Endothelial cell of umbilical vein (primary cell): Measurements from ENCODE around the gene GRK4. TPM values are rescaled to one million over a fixed set of nuclear protein-coding genes. Genes with fewer than 3 reads are reported as not detected.

Experiments
- BruUV-seq: library from RNA; stranded (reverse); fragments of 400-500 nt; replicated peaks from 2 replicates; lab custom pipeline; 2021; lab: Mats Ljungman, UMichigan
- CTCF ChIA-PET: fragments of 300-600, 350-600 bp; sonication (Branson Sonifier 250); formaldehyde crosslinking; loops from one replicate; lab custom pipeline; 2021; ENCODE audit warnings: antibody characterized with exemption, inconsistent platforms; lab: Charles Lee
- POLR2A ChIA-PET: fragments of 300-600, 350-600 bp; sonication (Branson Sonifier 250); formaldehyde crosslinking; loops from one replicate; lab custom pipeline; 2021; ENCODE audit warnings: antibody characterized with exemption, inconsistent platforms; lab: Charles Lee
- DNase-seq: peaks from one replicate; pipeline ENCODE4 v3.0.0-alpha.2; 2011; ENCODE audit warnings: low read depth, low spot score
- FAIRE-seq: peaks from 2 replicates; lab custom pipeline; 2011; peaks lifted over from hg19 to GRCh38; lab: Jason Lieb, UNC
- H2AFZ ChIP-seq: 2 replicates; pipeline ENCODE4 v1.6.0; 2012; ENCODE audit warnings: low read depth, low read length, control low read depth, inconsistent platforms
- H3K27ac ChIP-seq: 2 replicates; pipeline ENCODE4 v1.5.1; 2011; ENCODE audit warnings: low read depth, mild to moderate bottlenecking, control low read depth, low read length, moderate library complexity; ENCODE audit not compliant: insufficient read depth
- H3K27me3 ChIP-seq, 2 experiments: 2 replicates each; pipeline versions ENCODE4 v1.6.0 to v1.6.1; 2011; ENCODE audit warnings: low read length in 2 of 2, mixed read lengths in 1 of 2; ENCODE audit not compliant: control insufficient read depth in 2 of 2, insufficient read depth in 2 of 2
- H3K36me3 ChIP-seq, 2 experiments: 2 replicates in 1 of 2; 3 replicates in 1 of 2; pipeline ENCODE4 v1.5.1; 2011; ENCODE audit warnings: low read length in 2 of 2, mild to moderate bottlenecking in 1 of 2, moderate library complexity in 1 of 2; ENCODE audit not compliant: control insufficient read depth in 2 of 2, insufficient read depth in 2 of 2; ENCODE audit errors: extremely low read depth in 1 of 2
- H3K4me1 ChIP-seq: 3 replicates; pipeline ENCODE4 v1.5.1; 2011; ENCODE audit warnings: mild to moderate bottlenecking, low read length; ENCODE audit not compliant: control insufficient read depth, insufficient read depth; ENCODE audit errors: extremely low read depth
- H3K4me2 ChIP-seq: 2 replicates; pipeline ENCODE4 v1.6.1; 2011; ENCODE audit warnings: low read length, control low read depth, mixed read lengths; ENCODE audit not compliant: insufficient read depth
- H3K4me3 ChIP-seq, 3 experiments: fragments of 200-600 bp in 1 of 3; sonication (generic), shearing (Covaris generic) in 1 of 3; replicated peaks in 1 of 3; 2 replicates each; pipeline ENCODE4 v1.5.1; 2011 to 2016; ENCODE audit warnings: control low read depth in 3 of 3, low read length in 3 of 3, mild to moderate bottlenecking in 2 of 3, inconsistent platforms in 1 of 3, low read depth in 1 of 3, moderate library complexity in 1 of 3; ENCODE audit not compliant: insufficient read depth in 1 of 3
- H3K79me2 ChIP-seq: 2 replicates; pipeline ENCODE4 v1.6.0; 2012; ENCODE audit warnings: low read length, inconsistent platforms; ENCODE audit not compliant: control insufficient read depth, insufficient read depth
- H3K9ac ChIP-seq: replicated peaks from 2 replicates; pipeline ENCODE3; 2011; ENCODE audit warnings: low read length, control low read depth; ENCODE audit not compliant: insufficient read depth; ENCODE audit errors: extremely low read depth
- H3K9me1 ChIP-seq: replicated peaks from 3 replicates; pipeline ENCODE4 v1.6.0; 2011; ENCODE audit warnings: mild to moderate bottlenecking, low read length; ENCODE audit not compliant: control insufficient read depth, insufficient read depth; ENCODE audit errors: extremely low read depth
- H3K9me3 ChIP-seq: replicated peaks from 2 replicates; pipeline ENCODE4 v1.5.1; 2012; ENCODE audit warnings: low read length, inconsistent platforms; ENCODE audit not compliant: control insufficient read depth, insufficient read depth
- H4K20me1 ChIP-seq: replicated peaks from 2 replicates; pipeline ENCODE3; 2011; ENCODE audit warnings: mild to moderate bottlenecking, low read length; ENCODE audit not compliant: control insufficient read depth, insufficient read depth; ENCODE audit errors: extremely low read depth
- EZH2 ChIP-seq: IDR thresholded peaks from 2 replicates; pipeline ENCODE4 v1.6.1; 2012; ENCODE audit warnings: borderline replicate concordance, low read depth, mild to moderate bottlenecking, moderate library complexity, low read length, inconsistent platforms; ENCODE audit not compliant: severe bottlenecking
- FOS ChIP-seq: IDR thresholded peaks from 2 replicates; pipeline ENCODE4 v1.6.1; 2011; ENCODE audit warnings: mild to moderate bottlenecking, low read length, moderate library complexity, borderline replicate concordance; ENCODE audit not compliant: insufficient read depth
- GATA2 ChIP-seq: IDR thresholded peaks from 2 replicates; pipeline ENCODE4 v1.7.0; 2011; ENCODE audit warnings: low read depth, mild to moderate bottlenecking, moderate library complexity, mixed read lengths, low read length; ENCODE audit not compliant: insufficient read length, insufficient read depth
- JUN ChIP-seq: IDR thresholded peaks from 2 replicates; pipeline ENCODE4 v1.6.1; 2011; ENCODE audit warnings: borderline replicate concordance, low read depth; ENCODE audit not compliant: insufficient read length, insufficient read depth
- MAX ChIP-seq: IDR thresholded peaks from 2 replicates; pipeline ENCODE4 v1.6.1; 2011; ENCODE audit not compliant: insufficient read depth, insufficient read length
- MYC ChIP-seq: IDR thresholded peaks from one replicate; pipeline ENCODE4 v1.6.1; 2011; ENCODE audit warnings: mild to moderate bottlenecking, low read depth, low read length
- POLR2A ChIP-seq: IDR thresholded peaks from 2 replicates; pipeline ENCODE4 v1.6.1; 2012; ENCODE audit warnings: low read depth, mild to moderate bottlenecking, control low read depth, low read length
- POLR2AphosphoS5 ChIP-seq: IDR thresholded peaks from 2 replicates; pipeline ENCODE4 v1.6.1; 2012; ENCODE audit warnings: low read depth, mild to moderate bottlenecking, control low read depth, low read length, moderate library complexity; ENCODE audit not compliant: insufficient read depth
- dilution Hi-C: fragments of 300-500 bp; cut with MboI; formaldehyde crosslinking; loops from one replicate; pipeline ENCODE4 v1.15.0; 2019; ENCODE audit warnings: low sequenced_read_pairs; ENCODE audit not compliant: extremely low pct_ligation_motif_present
- intact Hi-C: fragments of 100-400 bp; cut with micrococcal nuclease; formaldehyde crosslinking; loops from one replicate; pipeline ENCODE4 v1.10.0; 2022
- polyA plus RNA-seq, 4 experiments: library from polyadenylated mRNA; depleted of rRNA in 3 of 4; stranded (reverse) in 3 of 4; unstranded in 1 of 4; fragments of >200 nt; gene quantifications; 2 replicates each; pipeline versions ENCODE4 v1.2.1 to v1.2.3, GENCODE V29; 2011 to 2012; ENCODE audit warnings: missing spikeins in 1 of 4
- total RNA-seq: library from RNA; stranded (reverse); gene quantifications from 2 replicates; pipeline ENCODE4 v1.2.3, GENCODE V29; 2021
- TF ChIP-seq, protein P1 (sequence below), 2 donors: IDR thresholded peaks; 1 replicate in 1 of 2; 2 replicates in 1 of 2; pipeline ENCODE4 v1.5.1; 2011; ENCODE audit warnings: low read length in 2 of 2, mild to moderate bottlenecking in 2 of 2, moderate library complexity in 2 of 2, control low read depth in 1 of 2, inconsistent platforms in 1 of 2, low read depth in 1 of 2; ENCODE audit not compliant: insufficient read depth in 1 of 2; ENCODE audit errors: extremely low read depth in 1 of 2

Gene GRK4
- total and polyA plus RNA-seq, 2 donors (not counting 3 experiments of a cell fraction or from before 2014, with no cell fraction given): 3.1 to 6.3 TPM

- no peak for TF ChIP-seq MAX
- TF ChIP-seq EZH2: no peak
- TF ChIP-seq, protein P1, sequence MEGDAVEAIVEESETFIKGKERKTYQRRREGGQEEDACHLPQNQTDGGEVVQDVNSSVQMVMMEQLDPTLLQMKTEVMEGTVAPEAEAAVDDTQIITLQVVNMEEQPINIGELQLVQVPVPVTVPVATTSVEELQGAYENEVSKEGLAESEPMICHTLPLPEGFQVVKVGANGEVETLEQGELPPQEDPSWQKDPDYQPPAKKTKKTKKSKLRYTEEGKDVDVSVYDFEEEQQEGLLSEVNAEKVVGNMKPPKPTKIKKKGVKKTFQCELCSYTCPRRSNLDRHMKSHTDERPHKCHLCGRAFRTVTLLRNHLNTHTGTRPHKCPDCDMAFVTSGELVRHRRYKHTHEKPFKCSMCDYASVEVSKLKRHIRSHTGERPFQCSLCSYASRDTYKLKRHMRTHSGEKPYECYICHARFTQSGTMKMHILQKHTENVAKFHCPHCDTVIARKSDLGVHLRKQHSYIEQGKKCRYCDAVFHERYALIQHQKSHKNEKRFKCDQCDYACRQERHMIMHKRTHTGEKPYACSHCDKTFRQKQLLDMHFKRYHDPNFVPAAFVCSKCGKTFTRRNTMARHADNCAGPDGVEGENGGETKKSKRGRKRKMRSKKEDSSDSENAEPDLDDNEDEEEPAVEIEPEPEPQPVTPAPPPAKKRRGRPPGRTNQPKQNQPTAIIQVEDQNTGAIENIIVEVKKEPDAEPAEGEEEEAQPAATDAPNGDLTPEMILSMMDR (IDR thresholded peaks at IDR 0.05; ENCODE audit: extremely low read depth in 1 of 2, insufficient read depth in 1 of 2, low read depth in 1 of 2, low read length in 2 of 2): no peak
- no peak for TF ChIP-seq POLR2A
- TF ChIP-seq GATA2: no peak
- no peak for TF ChIP-seq JUN
- TF ChIP-seq POLR2AphosphoS5: no peak
- no peak for TF ChIP-seq FOS
- no peak for TF ChIP-seq MYC
- no TSS peak for BruUV-seq
- Histone ChIP-seq H2AFZ (no peak overlapping the region), H3K4me3 (no peak overlapping the region), H3K27ac (no peak overlapping the region), H3K36me3 (no peaks in the 10 kb centered on the region), H3K9ac (no peak overlapping the region), H3K9me1 (no peaks in the 10 kb centered on the region), H3K9me3 (no peaks in the 10 kb centered on the region), H3K4me2 (no peak overlapping the region), H3K79me2 (no peaks in the 10 kb centered on the region), H4K20me1 (no peaks in the 10 kb centered on the region), H3K4me1 (no peaks in the 10 kb centered on the region), H3K27me3 (peaks cover 2 to 5% of the 10 kb centered on the region in 2 experiments)
- intact Hi-C loops: no loop called here
- dilution Hi-C loops: no loop called here
- POLR2A ChIA-PET: no interaction called here
- CTCF ChIA-PET: no interaction called here
- DNase-seq (no peak), FAIRE-seq (no peak)
Measured at GRCh38 chr4:3019145-3019846, 55.9 kb downstream of the GRK4 start.
